Spleen (tissue), 11 donors: ENCODE data around the gene CALN1. TPM values are rescaled to one million over a fixed set of nuclear protein-coding genes. Genes with fewer than 3 reads are reported as not detected.

ENCODE experiments used
- DNase-seq: peaks from one replicate; pipeline ENCODE4 v3.0.0-alpha.2; 2020
- H3K27ac ChIP-seq, 8 donors: fragments of 200-600 bp; sonication (generic) in 7 of 8; 1 replicate in 4 of 8; 2 replicates in 4 of 8; pipeline versions ENCODE4 v1.5.0 to v1.8.0; 2016 to 2021; ENCODE audit warnings: inconsistent platforms in 4 of 8, mild to moderate bottlenecking in 4 of 8, moderate library complexity in 1 of 8
- H3K27me3 ChIP-seq, 7 donors: fragments of 200-600 bp; sonication (generic) in 6 of 7; replicated peaks in 1 of 7; 1 replicate in 4 of 7; 2 replicates in 3 of 7; pipeline versions ENCODE4 v1.5.0 to v1.8.0; 2016 to 2021; ENCODE audit warnings: inconsistent platforms in 3 of 7, mild to moderate bottlenecking in 1 of 7
- H3K36me3 ChIP-seq, 6 donors: fragments of 200-600 bp; sonication (generic) in 5 of 6; 1 replicate in 4 of 6; 2 replicates in 2 of 6; pipeline versions ENCODE4 v1.5.0 to v1.8.0; 2016 to 2021; ENCODE audit warnings: inconsistent platforms in 2 of 6
- H3K4me1 ChIP-seq, 6 donors: fragments of 200-600 bp; sonication (generic) in 5 of 6; 1 replicate in 3 of 6; 2 replicates in 3 of 6; pipeline versions ENCODE4 v1.5.0 to v1.8.0; 2016 to 2021; ENCODE audit warnings: inconsistent platforms in 3 of 6
- H3K4me3 ChIP-seq, 8 donors: fragments of 200-600 bp; sonication (generic) in 7 of 8; 1 replicate in 4 of 8; 2 replicates in 4 of 8; pipeline versions ENCODE4 v1.5.0 to v1.8.0; 2016 to 2021; ENCODE audit warnings: inconsistent platforms in 4 of 8, mild to moderate bottlenecking in 4 of 8, moderate library complexity in 2 of 8
- H3K9me3 ChIP-seq, 8 donors: fragments of 200-600 bp; sonication (generic) in 7 of 8; 1 replicate in 4 of 8; 2 replicates in 4 of 8; pipeline versions ENCODE4 v1.5.0 to v1.8.0; 2016 to 2021; ENCODE audit warnings: inconsistent platforms in 4 of 8
- CTCF ChIP-seq, 11 experiments: fragments of 200-600 bp in 7 of 11; fragments of 450-650 bp in 4 of 11; sonication (generic) in 4 of 11; IDR thresholded peaks in 8 of 11; conservative IDR thresholded peaks in 3 of 11; 1 replicate in 7 of 11; 2 replicates in 4 of 11; pipeline versions ENCODE4 v1.4.0 to v1.8.0; 2016 to 2021; ENCODE audit warnings: antibody characterized with exemption in 11 of 11, inconsistent platforms in 4 of 11, mild to moderate bottlenecking in 1 of 11
- POLR2A ChIP-seq, 3 donors: fragments of 450-650 bp; IDR thresholded peaks; one replicate each; pipeline ENCODE4 v1.5.1; 2017; ENCODE audit warnings: antibody characterized with exemption in 3 of 3, mild to moderate bottlenecking in 1 of 3
- POLR2AphosphoS5 ChIP-seq, 3 donors: sonication (generic); formaldehyde crosslinking; IDR thresholded peaks; one replicate each; pipeline ENCODE4 v1.5.1; 2017; ENCODE audit warnings: antibody characterized with exemption in 3 of 3
- WGBS, 5 donors: extraction: QIAGEN DNeasy Blood & Tissue Kit in 3 of 5; methylation state at CpG; one replicate each; pipeline versions ENCODE4 v1.1.5 to v1.1.7; 2013 to 2018; 5-methylcytosine and 5-hydroxymethylcytosine counted together
- intact Hi-C: fragments of 100-400 bp; cut with DNase I; formaldehyde crosslinking; loops from one replicate; pipeline ENCODE4 v1.15.0; 2023; ENCODE audit warnings: low total_unique reads
- polyA plus RNA-seq, 3 donors: library from polyadenylated mRNA; stranded (reverse); fragments of 200-250 nt; gene quantifications; one replicate each; pipeline ENCODE4 v1.2.1, GENCODE V29; 2013
- total RNA-seq, 7 donors: library from RNA; depleted of rRNA in 3 of 7; stranded (reverse); fragments of >200 nt in 3 of 7; fragmentation: NEBNext Ultra II Directional in 4 of 7; extraction: Animal tissue kit (Norgen Biotek cat#: 25700) in 4 of 7; gene quantifications; one replicate each; pipeline versions ENCODE4 v1.1.0 to v1.2.1, GENCODE V29; 2016 to 2021
- donor health status: healthy with polysubstance abuse.
- donor health status: DM: no; HTN: no; CAD: no; lungs with moderate emphysema.
- donor health status: DM: no; HTN: no; CAD: no.
- donor health status: Bipolar disorder and iron deficiency.
- donor health status: healthy.
- donor health status: DM: no; HTN: no; CAD: no.
- donor health status: DM: yes; HTN: yes; CAD: no.

The CALN1 gene
- total and polyA plus RNA-seq, 10 donors = under 0.01 to 0.19 (median 0.03) TPM; not detected in 7

- Histone ChIP-seq H3K9me3 (peaks cover 0 to 4% (median 0%) of the 10 kb centered on the region in 8 donors), H3K4me3 (no peak overlapping the region), H3K4me1 (no peaks in the 10 kb centered on the region), H3K27me3 (peaks cover 0 to 10% (median 0%) of the 10 kb centered on the region in 7 donors), H3K36me3 (no peaks in the 10 kb centered on the region), H3K27ac (no peak overlapping the region)
- intact Hi-C loops = no loop called here
- DNase-seq = no peak
- TF ChIP-seq POLR2AphosphoS5 (IDR thresholded peaks at IDR 0.05) (no peak), POLR2A (IDR thresholded peaks at IDR 0.05) (no peak), CTCF (IDR thresholded peaks at IDR 0.05 in 8 of 11, conservative IDR thresholded peaks at IDR 0.05 in 3 of 11) (no peak)
- WGBS, 5 donors = 90 to 97% (median 93%) methylated on average over 12 to 15 of the region's 15 CpGs
Measured at GRCh38 chr7:72405871-72406270, 6.3 kb downstream of the CALN1 start.

- Histone ChIP-seq H3K4me3 (no peak overlapping the region), H3K9me3 (peaks cover 0 to 4% (median 0%) of the 10 kb centered on the region in 8 donors), H3K27me3 (peaks cover 0 to 10% (median 0%) of the 10 kb centered on the region in 7 donors), H3K27ac (no peak overlapping the region), H3K36me3 (no peaks in the 10 kb centered on the region), H3K4me1 (no peaks in the 10 kb centered on the region)
- intact Hi-C loops = no loop called here
- 27 to 38% (median 31%) methylated on average over 11 of the region's 11 CpGs for WGBS, 5 donors
- no peak for DNase-seq
- TF ChIP-seq POLR2AphosphoS5 (IDR thresholded peaks at IDR 0.05) = no peak
- TF ChIP-seq POLR2A (IDR thresholded peaks at IDR 0.05) = no peak
- TF ChIP-seq CTCF (IDR thresholded peaks at IDR 0.05 in 8 of 11, conservative IDR thresholded peaks at IDR 0.05 in 3 of 11) = no peak
Measured at GRCh38 chr7:72405418-72405817, 6.7 kb downstream of the CALN1 start.

GRCh38 chr7:72404743-72405142 lies 7.4 kb downstream of the CALN1 start:
- intact Hi-C loops = no loop called here
- TF ChIP-seq POLR2AphosphoS5 (IDR thresholded peaks at IDR 0.05) (no peak), CTCF (IDR thresholded peaks at IDR 0.05 in 8 of 11, conservative IDR thresholded peaks at IDR 0.05 in 3 of 11) (no peak), POLR2A (IDR thresholded peaks at IDR 0.05) (no peak)
- H3K27ac ChIP-seq = no peak overlapping the region

GRCh38 chr7:72403458-72404076 lies 8.6 kb downstream of the CALN1 start:
- Histone ChIP-seq H3K27me3 (peaks cover 0 to 10% (median 0%) of the 10 kb centered on the region in 7 donors), H3K4me1 (no peaks in the 10 kb centered on the region), H3K9me3 (peaks cover 0 to 4% (median 0%) of the 10 kb centered on the region in 8 donors), H3K36me3 (no peaks in the 10 kb centered on the region), H3K27ac (no peak overlapping the region), H3K4me3 (no peak overlapping the region)
- intact Hi-C loops = no loop called here
- no peak for DNase-seq
- TF ChIP-seq POLR2AphosphoS5 (IDR thresholded peaks at IDR 0.05) (no peak), POLR2A (IDR thresholded peaks at IDR 0.05) (no peak), CTCF (IDR thresholded peaks at IDR 0.05 in 8 of 11, conservative IDR thresholded peaks at IDR 0.05 in 3 of 11) (no peak)
- 32 to 62% (median 44%) methylated on average over 9 of the region's 9 CpGs for WGBS, 5 donors

More at GRCh38 chr7:72404743-72405142, 7.4 kb downstream of the CALN1 start:
- DNase-seq = no peak
- Histone ChIP-seq H3K4me1 (no peaks in the 10 kb centered on the region), H3K9me3 (peaks cover 0 to 4% (median 0%) of the 10 kb centered on the region in 8 donors), H3K27me3 (peaks cover 0 to 10% (median 0%) of the 10 kb centered on the region in 7 donors), H3K4me3 (no peak overlapping the region), H3K36me3 (no peaks in the 10 kb centered on the region)
- WGBS, 5 donors = 85 to 94% (median 88%) methylated on average over 5 of the region's 5 CpGs
